ENCODE data around the gene CAMK1D. TPM values are rescaled to one million over a fixed set of nuclear protein-coding genes. Genes with fewer than 3 reads are reported as not detected.

Gene CAMK1D
- total and polyA plus RNA-seq, 2 experiments from 2014 or later, result 4.6 to 7.2 TPM

DNA sequence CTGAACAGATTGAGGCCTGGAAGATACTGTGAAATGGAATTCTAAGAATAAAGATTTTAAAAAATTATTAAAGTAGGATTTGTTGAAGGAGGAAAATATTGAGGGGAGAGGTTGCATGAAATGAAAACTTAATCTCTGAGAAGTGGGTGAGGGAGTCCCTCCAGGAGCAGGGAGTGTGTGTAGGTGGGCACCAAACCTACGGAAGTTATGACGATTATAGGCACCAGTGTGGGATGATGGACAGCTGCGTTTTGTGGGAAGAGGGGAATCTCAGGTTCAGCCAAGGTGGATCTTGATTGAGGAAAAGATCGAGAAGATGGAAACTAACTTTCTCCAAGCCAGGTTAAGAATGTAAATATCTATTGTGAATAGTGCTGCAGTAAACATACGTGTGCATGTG, 405.7 kb downstream of the CAMK1D start:
- Histone ChIP-seq H3K79me2 (replicated peaks; ENCODE audit: insufficient read depth) (no peaks in the 10 kb centered on the region), H4K20me1 (replicated peaks; ENCODE audit: insufficient read depth) (no peaks in the 10 kb centered on the region), H3K36me3 (ENCODE audit: insufficient read depth) (no peaks in the 10 kb centered on the region), H3K4me2 (no peak overlapping the region), H2AFZ (no peak overlapping the region), H3K4me3 (no peak overlapping the region), H3K27me3 (ENCODE audit: insufficient read depth) (no peaks in the 10 kb centered on the region), H3F3A (replicated peaks; ENCODE audit: low read depth) (no peaks in the 10 kb centered on the region), H3K9me2 (ENCODE audit: insufficient read depth) (no peaks in the 10 kb centered on the region), H3K4me1 (ENCODE audit: insufficient read depth) (no peaks in the 10 kb centered on the region), H3K27ac (ENCODE audit: low read depth) (no peak overlapping the region)
- no peaks in the 10 kb centered on the region for H3K4me1 Mint-ChIP-seq
- no peak overlapping the region for H3K4me3 Mint-ChIP-seq
- DNase-seq (ENCODE audit: low spot score), result no peak
- no peaks in the 10 kb centered on the region for H3K36me3 Mint-ChIP-seq (ENCODE audit: low read depth)
- ATAC-seq, result no peak
- H3K27me3 Mint-ChIP-seq (ENCODE audit: insufficient read depth, low read depth, poor library complexity), result peaks cover 8% of the 10 kb centered on the region
- H3K9me3 Mint-ChIP-seq, result peaks cover 3% of the 10 kb centered on the region; the same call in 2 of the 3 replicates
- no peak for TF ChIP-seq JUNB (IDR thresholded peaks at IDR 0.05; ENCODE audit: unreplicated experiment)
- TF ChIP-seq ZNF331 (CRISPR knock-in tag; IDR thresholded peaks at IDR 0.05; ENCODE audit: low read depth), result no peak
- no peak for TF ChIP-seq ZNF114 (CRISPR knock-in tag; IDR thresholded peaks at IDR 0.05)
- TF ChIP-seq, protein P1, sequence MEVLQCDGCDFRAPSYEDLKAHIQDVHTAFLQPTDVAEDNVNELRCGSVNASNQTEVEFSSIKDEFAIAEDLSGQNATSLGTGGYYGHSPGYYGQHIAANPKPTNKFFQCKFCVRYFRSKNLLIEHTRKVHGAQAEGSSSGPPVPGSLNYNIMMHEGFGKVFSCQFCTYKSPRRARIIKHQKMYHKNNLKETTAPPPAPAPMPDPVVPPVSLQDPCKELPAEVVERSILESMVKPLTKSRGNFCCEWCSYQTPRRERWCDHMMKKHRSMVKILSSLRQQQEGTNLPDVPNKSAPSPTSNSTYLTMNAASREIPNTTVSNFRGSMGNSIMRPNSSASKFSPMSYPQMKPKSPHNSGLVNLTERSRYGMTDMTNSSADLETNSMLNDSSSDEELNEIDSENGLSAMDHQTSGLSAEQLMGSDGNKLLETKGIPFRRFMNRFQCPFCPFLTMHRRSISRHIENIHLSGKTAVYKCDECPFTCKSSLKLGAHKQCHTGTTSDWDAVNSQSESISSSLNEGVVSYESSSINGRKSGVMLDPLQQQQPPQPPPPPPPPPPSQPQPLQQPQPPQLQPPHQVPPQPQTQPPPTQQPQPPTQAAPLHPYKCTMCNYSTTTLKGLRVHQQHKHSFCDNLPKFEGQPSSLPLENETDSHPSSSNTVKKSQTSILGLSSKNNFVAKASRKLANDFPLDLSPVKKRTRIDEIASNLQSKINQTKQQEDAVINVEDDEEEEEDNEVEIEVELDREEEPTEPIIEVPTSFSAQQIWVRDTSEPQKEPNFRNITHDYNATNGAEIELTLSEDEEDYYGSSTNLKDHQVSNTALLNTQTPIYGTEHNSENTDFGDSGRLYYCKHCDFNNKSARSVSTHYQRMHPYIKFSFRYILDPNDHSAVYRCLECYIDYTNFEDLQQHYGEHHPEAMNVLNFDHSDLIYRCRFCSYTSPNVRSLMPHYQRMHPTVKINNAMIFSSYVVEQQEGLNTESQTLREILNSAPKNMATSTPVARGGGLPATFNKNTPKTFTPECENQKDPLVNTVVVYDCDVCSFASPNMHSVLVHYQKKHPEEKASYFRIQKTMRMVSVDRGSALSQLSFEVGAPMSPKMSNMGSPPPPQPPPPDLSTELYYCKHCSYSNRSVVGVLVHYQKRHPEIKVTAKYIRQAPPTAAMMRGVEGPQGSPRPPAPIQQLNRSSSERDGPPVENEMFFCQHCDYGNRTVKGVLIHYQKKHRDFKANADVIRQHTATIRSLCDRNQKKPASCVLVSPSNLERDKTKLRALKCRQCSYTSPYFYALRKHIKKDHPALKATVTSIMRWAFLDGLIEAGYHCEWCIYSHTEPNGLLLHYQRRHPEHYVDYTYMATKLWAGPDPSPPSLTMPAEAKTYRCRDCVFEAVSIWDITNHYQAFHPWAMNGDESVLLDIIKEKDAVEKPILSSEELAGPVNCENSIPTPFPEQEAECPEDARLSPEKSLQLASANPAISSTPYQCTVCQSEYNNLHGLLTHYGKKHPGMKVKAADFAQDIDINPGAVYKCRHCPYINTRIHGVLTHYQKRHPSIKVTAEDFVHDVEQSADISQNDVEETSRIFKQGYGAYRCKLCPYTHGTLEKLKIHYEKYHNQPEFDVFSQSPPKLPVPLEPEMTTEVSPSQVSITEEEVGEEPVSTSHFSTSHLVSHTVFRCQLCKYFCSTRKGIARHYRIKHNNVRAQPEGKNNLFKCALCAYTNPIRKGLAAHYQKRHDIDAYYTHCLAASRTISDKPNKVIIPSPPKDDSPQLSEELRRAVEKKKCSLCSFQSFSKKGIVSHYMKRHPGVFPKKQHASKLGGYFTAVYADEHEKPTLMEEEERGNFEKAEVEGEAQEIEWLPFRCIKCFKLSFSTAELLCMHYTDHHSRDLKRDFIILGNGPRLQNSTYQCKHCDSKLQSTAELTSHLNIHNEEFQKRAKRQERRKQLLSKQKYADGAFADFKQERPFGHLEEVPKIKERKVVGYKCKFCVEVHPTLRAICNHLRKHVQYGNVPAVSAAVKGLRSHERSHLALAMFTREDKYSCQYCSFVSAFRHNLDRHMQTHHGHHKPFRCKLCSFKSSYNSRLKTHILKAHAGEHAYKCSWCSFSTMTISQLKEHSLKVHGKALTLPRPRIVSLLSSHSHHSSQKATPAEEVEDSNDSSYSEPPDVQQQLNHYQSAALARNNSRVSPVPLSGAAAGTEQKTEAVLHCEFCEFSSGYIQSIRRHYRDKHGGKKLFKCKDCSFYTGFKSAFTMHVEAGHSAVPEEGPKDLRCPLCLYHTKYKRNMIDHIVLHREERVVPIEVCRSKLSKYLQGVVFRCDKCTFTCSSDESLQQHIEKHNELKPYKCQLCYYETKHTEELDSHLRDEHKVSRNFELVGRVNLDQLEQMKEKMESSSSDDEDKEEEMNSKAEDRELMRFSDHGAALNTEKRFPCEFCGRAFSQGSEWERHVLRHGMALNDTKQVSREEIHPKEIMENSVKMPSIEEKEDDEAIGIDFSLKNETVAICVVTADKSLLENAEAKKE (CRISPR knock-in tag; IDR thresholded peaks at IDR 0.05), result no peak
- TF ChIP-seq, protein P2, sequence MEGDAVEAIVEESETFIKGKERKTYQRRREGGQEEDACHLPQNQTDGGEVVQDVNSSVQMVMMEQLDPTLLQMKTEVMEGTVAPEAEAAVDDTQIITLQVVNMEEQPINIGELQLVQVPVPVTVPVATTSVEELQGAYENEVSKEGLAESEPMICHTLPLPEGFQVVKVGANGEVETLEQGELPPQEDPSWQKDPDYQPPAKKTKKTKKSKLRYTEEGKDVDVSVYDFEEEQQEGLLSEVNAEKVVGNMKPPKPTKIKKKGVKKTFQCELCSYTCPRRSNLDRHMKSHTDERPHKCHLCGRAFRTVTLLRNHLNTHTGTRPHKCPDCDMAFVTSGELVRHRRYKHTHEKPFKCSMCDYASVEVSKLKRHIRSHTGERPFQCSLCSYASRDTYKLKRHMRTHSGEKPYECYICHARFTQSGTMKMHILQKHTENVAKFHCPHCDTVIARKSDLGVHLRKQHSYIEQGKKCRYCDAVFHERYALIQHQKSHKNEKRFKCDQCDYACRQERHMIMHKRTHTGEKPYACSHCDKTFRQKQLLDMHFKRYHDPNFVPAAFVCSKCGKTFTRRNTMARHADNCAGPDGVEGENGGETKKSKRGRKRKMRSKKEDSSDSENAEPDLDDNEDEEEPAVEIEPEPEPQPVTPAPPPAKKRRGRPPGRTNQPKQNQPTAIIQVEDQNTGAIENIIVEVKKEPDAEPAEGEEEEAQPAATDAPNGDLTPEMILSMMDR (conservative IDR thresholded peaks at IDR 0.05; ENCODE audit: low read depth in 2 of 2), result no peak
- TF ChIP-seq EZH2 (IDR thresholded peaks at IDR 0.05; ENCODE audit: low read depth, unreplicated experiment), result no peak
- TF ChIP-seq STAT1 (IDR thresholded peaks at IDR 0.05; ENCODE audit: unreplicated experiment), result no peak
- TF ChIP-seq NANOG (IDR thresholded peaks at IDR 0.05; ENCODE audit: borderline replicate concordance), result no peak
- no peak for TF ChIP-seq POLR2AphosphoS5 (IDR thresholded peaks at IDR 0.05; ENCODE audit: low read depth)
- no peak for TF ChIP-seq CREB1 (CRISPR knock-in tag; IDR thresholded peaks at IDR 0.05; ENCODE audit: low read depth)
- TF ChIP-seq, protein P3, sequence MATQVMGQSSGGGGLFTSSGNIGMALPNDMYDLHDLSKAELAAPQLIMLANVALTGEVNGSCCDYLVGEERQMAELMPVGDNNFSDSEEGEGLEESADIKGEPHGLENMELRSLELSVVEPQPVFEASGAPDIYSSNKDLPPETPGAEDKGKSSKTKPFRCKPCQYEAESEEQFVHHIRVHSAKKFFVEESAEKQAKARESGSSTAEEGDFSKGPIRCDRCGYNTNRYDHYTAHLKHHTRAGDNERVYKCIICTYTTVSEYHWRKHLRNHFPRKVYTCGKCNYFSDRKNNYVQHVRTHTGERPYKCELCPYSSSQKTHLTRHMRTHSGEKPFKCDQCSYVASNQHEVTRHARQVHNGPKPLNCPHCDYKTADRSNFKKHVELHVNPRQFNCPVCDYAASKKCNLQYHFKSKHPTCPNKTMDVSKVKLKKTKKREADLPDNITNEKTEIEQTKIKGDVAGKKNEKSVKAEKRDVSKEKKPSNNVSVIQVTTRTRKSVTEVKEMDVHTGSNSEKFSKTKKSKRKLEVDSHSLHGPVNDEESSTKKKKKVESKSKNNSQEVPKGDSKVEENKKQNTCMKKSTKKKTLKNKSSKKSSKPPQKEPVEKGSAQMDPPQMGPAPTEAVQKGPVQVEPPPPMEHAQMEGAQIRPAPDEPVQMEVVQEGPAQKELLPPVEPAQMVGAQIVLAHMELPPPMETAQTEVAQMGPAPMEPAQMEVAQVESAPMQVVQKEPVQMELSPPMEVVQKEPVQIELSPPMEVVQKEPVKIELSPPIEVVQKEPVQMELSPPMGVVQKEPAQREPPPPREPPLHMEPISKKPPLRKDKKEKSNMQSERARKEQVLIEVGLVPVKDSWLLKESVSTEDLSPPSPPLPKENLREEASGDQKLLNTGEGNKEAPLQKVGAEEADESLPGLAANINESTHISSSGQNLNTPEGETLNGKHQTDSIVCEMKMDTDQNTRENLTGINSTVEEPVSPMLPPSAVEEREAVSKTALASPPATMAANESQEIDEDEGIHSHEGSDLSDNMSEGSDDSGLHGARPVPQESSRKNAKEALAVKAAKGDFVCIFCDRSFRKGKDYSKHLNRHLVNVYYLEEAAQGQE (IDR thresholded peaks at IDR 0.05; ENCODE audit: unreplicated experiment), result no peak
- TF ChIP-seq, protein P4, sequence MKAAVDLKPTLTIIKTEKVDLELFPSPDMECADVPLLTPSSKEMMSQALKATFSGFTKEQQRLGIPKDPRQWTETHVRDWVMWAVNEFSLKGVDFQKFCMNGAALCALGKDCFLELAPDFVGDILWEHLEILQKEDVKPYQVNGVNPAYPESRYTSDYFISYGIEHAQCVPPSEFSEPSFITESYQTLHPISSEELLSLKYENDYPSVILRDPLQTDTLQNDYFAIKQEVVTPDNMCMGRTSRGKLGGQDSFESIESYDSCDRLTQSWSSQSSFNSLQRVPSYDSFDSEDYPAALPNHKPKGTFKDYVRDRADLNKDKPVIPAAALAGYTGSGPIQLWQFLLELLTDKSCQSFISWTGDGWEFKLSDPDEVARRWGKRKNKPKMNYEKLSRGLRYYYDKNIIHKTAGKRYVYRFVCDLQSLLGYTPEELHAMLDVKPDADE (IDR thresholded peaks at IDR 0.05), result no peak
- no peak overlapping the region for H3K27ac Mint-ChIP-seq
